SK-N-MC (cell line): ENCODE data around the gene HSP90AB1.
A peak's percentile ranks its signal among the peaks of the same experiment; 100 is the strongest.
"Not testable (repeated sequence)": the region's sequence is repeated elsewhere in the genome, so short reads cannot be mapped to it uniquely, and the experiment has no call there.

ENCODE experiments used
- DNase-seq: peaks from one replicate; pipeline ENCODE4 v3.0.0-alpha.2; 2011; ENCODE audit warnings: low read depth, low spot score
- H3K27ac ChIP-seq: fragments of 200-600 bp; sonication (generic); 2 replicates; pipeline ENCODE4 v1.5.1; 2016; ENCODE audit warnings: mixed run types
- H3K36me3 ChIP-seq: fragments of 200-600 bp; sonication (generic); 2 replicates; pipeline ENCODE4 v1.6.1; 2017; ENCODE audit warnings: antibody characterized with exemption, low read length, mixed read lengths; ENCODE audit not compliant: insufficient read depth
- H3K4me3 ChIP-seq: fragments of 200-600 bp; sonication (generic); 2 replicates; pipeline ENCODE4 v1.5.1; 2016
- H3K9ac ChIP-seq: fragments of 200-600 bp; sonication (generic); 2 replicates; pipeline ENCODE4 v1.8.0; 2017; ENCODE audit warnings: mixed run types, mixed read lengths; ENCODE audit not compliant: insufficient read length
- H3K9me3 ChIP-seq: fragments of 200-600 bp; sonication (generic); 2 replicates; pipeline ENCODE4 v1.6.1; 2017; ENCODE audit warnings: low read depth, mild to moderate bottlenecking, antibody characterized with exemption, low read length, moderate library complexity, mixed read lengths
- EZH2 ChIP-seq: fragments of 200-600 bp; sonication (generic); IDR thresholded peaks from one replicate; pipeline ENCODE4 v1.6.1; 2017; ENCODE audit warnings: antibody characterized with exemption
- FOXP2 ChIP-seq: optimal IDR thresholded peaks from 2 replicates; pipeline ENCODE3; 2011; ENCODE audit warnings: mild to moderate bottlenecking, moderate library complexity; ENCODE audit not compliant: insufficient read depth; ENCODE audit errors: extremely low read length, control extremely low read depth
- POLR2AphosphoS5 ChIP-seq: IDR thresholded peaks from 2 replicates; pipeline ENCODE4 v1.6.1; 2012; ENCODE audit warnings: mild to moderate bottlenecking, low read depth, low read length, borderline replicate concordance

The HSP90AB1 gene

DNA sequence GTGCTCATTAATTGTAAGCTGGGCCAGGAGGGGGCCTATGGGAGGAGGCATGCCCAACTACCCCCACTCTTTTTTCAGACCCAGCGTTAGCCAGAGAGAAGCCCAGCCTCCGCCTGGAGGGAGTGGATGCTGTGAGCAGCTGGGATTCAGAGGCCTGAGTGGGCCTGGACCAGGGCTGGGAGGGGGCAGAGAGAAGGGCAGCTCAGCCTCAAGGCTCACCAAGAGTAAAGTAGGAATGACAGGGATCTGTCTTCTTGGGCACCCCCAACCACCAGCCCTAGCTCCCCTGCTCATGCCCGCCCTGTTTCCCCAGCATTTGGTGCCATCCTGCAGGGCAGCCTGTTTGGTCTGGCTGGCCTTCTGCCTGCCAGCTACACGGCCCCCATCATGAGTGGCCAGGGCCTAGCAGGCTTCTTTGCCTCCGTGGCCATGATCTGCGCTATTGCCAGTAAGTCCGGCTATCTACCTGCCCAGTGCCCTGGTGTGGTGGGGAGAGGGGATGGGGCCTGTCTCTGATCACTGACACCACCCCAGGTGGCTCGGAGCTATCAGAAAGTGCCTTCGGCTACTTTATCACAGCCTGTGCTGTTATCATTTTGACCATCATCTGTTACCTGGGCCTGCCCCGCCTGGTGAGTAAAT, 16.7 kb upstream of the HSP90AB1 start:
- no peaks in the 10 kb centered on the region for H3K9me3 ChIP-seq
- H3K27ac ChIP-seq = no peak overlapping the region
- no peak overlapping the region for H3K9ac ChIP-seq
- H3K4me3 ChIP-seq = no peak overlapping the region
- peaks cover 65% of the 10 kb centered on the region for H3K36me3 ChIP-seq
- no peak for TF ChIP-seq POLR2AphosphoS5
- DNase-seq = no peak

DNA sequence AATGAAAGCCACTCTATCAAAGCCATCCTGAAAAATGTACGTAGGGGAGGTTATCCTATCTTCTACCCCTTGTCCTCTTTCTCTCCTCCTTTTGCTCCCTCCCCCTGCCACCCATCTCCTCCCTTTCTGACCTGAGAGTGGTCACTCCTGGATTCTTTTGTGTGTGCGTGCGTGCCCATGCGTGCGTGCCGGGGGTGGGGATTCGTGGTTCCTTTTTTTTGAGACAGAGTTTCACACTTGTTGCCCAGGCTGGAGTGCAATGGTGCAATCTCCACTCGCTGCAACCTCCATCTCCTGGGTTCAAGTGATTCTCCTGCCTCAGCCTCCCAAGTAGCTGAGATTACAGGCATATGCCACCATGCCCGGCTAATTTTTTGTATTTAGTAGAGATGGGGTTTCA, 15.5 kb upstream of the HSP90AB1 start:
- not testable (repeated sequence) for DNase-seq, H3K9me3 ChIP-seq, H3K9ac ChIP-seq, H3K4me3 ChIP-seq, H3K27ac ChIP-seq
- H3K36me3 ChIP-seq = peaks cover 74% of the 10 kb centered on the region

DNA sequence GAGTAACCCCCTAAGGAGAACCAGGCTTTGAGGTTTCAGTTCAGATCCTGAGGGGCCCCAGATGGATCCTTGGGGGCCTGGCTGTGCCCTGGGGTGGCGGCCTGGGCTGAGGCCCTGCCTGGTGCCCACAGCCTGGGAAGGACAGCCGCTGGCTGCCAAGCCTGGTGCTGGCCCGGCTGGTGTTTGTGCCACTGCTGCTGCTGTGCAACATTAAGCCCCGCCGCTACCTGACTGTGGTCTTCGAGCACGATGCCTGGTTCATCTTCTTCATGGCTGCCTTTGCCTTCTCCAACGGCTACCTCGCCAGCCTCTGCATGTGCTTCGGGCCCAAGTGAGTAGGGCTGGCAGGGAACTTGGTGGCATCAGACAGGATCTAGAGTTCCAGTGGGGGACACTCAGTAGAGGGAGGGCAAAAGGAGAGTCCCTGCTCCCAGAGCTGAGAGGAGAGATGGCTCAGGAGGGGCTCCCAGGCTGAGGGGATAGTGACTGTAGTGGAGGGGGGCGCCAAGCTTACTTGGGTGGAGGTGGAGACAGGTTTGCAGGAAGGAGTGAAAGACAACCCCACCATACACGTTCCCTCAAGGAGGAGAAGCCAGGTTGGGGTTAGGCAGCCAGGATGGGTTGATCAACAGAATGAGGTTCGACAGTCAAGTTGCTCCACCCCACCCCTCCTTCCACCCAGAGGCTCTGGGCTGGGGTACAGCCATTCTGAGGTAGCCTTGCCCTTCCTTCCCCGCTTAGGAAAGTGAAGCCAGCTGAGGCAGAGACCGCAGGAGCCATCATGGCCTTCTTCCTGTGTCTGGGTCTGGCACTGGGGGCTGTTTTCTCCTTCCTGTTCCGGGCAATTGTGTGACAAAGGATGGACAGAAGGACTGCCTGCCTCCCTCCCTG, 14.0 kb upstream of the HSP90AB1 start:
- Histone ChIP-seq H3K9me3 (no peaks in the 10 kb centered on the region), H3K9ac (no peak overlapping the region)

DNA sequence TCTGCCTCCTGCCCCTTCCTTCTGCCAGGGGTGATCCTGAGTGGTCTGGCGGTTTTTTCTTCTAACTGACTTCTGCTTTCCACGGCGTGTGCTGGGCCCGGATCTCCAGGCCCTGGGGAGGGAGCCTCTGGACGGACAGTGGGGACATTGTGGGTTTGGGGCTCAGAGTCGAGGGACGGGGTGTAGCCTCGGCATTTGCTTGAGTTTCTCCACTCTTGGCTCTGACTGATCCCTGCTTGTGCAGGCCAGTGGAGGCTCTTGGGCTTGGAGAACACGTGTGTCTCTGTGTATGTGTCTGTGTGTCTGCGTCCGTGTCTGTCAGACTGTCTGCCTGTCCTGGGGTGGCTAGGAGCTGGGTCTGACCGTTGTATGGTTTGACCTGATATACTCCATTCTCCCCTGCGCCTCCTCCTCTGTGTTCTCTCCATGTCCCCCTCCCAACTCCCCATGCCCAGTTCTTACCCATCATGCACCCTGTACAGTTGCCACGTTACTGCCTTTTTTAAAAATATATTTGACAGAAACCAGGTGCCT, 13.3 kb upstream of the HSP90AB1 start:
- H3K4me3 ChIP-seq = no peak overlapping the region
- no peak overlapping the region for H3K9ac ChIP-seq
- DNase-seq = no peak
- H3K36me3 ChIP-seq = peaks cover 69% of the 10 kb centered on the region
- 0 out of 2 replicates have a peak overlapping the region, but pooled peaks have one; percentile 26 for H3K27ac ChIP-seq
- TF ChIP-seq POLR2AphosphoS5 (no peak), EZH2 (no peak), FOXP2 (no peak)
- H3K9me3 ChIP-seq = no peaks in the 10 kb centered on the region

More for the DNA sequence above, 14.0 kb upstream of the HSP90AB1 start:
- no peak overlapping the region for H3K4me3 ChIP-seq
- TF ChIP-seq EZH2 = no peak
- no peak for TF ChIP-seq FOXP2
- H3K36me3 ChIP-seq = peaks cover 74% of the 10 kb centered on the region
- no peak for DNase-seq
- H3K27ac ChIP-seq = no peak overlapping the region

DNA sequence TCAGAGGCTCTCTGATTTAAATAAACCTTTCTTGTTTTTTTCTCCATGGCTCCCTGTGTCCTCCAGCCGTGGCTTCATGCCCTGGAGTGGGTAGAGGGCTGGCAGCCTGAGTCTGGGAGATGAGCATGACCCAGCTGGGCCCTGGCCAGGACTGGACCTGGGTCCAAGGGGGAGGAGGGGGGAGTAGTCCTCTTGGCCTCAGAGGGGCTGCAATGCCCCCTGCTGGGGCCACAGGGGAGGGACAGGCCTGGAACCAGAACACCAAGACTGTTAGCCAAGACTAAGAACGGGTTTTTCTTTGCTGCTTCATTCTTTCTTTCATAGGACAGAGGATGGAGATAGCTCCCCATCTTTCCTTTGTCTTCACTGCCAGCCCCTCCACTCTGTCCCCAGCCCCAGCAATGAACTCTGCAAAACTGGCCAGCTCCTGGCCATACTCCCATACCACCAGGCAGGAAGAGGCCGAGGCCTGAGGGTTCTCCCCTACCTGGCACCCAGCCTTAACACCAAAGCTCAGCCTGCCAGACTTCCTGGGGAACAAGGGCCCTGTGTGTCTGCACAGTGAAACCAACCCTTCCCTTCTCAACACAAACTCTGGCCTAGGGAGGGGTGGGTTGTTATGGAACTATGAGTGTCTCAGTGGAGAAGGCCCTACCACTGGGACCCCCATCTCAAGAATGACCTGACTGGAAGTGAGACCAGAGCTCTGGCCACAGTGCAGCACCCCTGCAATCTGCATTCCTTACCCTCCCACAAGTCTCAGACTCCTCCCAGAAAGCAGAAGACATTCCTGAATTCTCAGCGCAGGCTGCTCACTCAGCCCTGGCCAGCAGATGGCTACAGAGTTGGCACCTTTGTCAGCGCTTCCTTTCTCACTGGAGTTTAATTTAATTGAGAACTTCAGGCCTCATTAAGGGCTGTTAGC, 12.5 kb upstream of the HSP90AB1 start:
- no peak overlapping the region for H3K9ac ChIP-seq
- peaks cover 61% of the 10 kb centered on the region for H3K36me3 ChIP-seq
- DNase-seq = no peak
- H3K9me3 ChIP-seq = no peaks in the 10 kb centered on the region
- peak overlapping the region; percentile 26 for H3K27ac ChIP-seq
- H3K4me3 ChIP-seq = no peak overlapping the region
- TF ChIP-seq FOXP2 (no peak), POLR2AphosphoS5 (no peak), EZH2 (no peak)

DNA sequence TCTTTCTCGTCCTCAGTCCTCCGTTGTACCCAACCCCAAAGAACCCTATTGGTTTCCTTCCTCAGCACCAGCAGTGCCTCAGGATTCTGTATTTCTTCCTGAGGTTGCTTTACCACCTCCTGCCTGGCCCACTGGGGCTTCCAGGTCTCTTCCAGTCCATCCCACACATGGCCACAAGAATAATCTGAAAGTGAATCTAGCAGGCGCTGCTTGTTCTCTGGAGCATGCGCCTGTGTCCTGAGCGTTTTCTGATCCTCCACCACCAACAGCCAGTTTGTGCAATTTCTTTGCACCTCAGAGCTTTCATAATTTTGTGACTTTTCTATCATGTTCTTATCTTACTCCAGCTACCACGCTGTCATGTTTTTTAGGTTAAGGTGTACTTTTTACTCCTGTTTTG, 11.6 kb upstream of the HSP90AB1 start:
- H3K36me3 ChIP-seq = peaks cover 52% of the 10 kb centered on the region
- no peak overlapping the region for H3K9ac ChIP-seq
- H3K9me3 ChIP-seq = no peaks in the 10 kb centered on the region
- H3K27ac ChIP-seq = peak overlapping the region; percentile 26
- DNase-seq = no peak
- no peak for TF ChIP-seq FOXP2
- TF ChIP-seq EZH2 = no peak
- TF ChIP-seq POLR2AphosphoS5 = no peak
- H3K4me3 ChIP-seq = no peak overlapping the region

DNA sequence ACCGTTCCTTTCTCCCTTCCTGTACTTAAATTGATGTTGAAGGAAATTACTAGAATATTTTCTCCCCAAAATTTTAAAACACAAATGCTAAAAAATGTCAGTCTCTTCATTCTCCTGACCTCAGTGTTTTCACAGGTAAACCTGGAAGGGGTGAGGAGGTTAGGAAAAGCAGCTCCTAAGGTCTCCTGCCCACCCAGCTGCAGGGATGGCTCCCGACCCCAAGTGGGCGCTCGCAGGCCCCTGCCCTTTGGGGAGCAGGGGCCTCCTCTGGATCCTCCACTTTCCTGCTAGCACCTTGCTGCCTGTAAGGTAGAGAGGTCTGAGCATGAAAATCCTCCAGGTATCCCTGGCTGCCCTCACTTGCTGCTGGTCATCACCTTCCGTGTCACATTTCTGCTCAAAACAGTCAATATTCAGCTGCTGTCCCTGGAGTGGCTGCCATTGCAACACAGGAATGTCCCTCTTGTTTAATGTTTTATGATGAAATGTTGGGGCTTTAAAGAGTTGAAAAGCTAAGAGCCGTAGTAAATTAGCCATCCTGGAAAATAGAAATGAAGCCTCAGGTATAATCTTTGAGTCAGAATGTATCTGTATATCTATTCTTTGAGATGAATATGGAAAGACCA, 10.9 kb upstream of the HSP90AB1 start:
- peaks cover 45% of the 10 kb centered on the region for H3K36me3 ChIP-seq
- TF ChIP-seq EZH2 = no peak
- no peak for TF ChIP-seq FOXP2
- no peak for TF ChIP-seq POLR2AphosphoS5
- H3K9me3 ChIP-seq = no peaks in the 10 kb centered on the region
- H3K4me3 ChIP-seq = no peak overlapping the region
- H3K9ac ChIP-seq = no peak overlapping the region
- 0 out of 2 replicates have a peak overlapping the region, but pooled peaks have one; percentile 26 for H3K27ac ChIP-seq
- DNase-seq = no peak
